Stimulated activated CD8-positive, alpha-beta memory T cell treated with anti-CD3 and anti-CD28 coated beads, Interleukin-15, amount 100 ng/mL, for 4 hours (primary cell): ENCODE results near the gene PCYT1A.
"Not testable (repeated sequence)": the region's sequence is repeated elsewhere in the genome, so short reads cannot be mapped to it uniquely, and the experiment has no call there.

ENCODE experiments used
- DNase-seq, 2 donors: peaks; one replicate each; pipeline ENCODE4 v3.0.0-alpha.2; 2020; ENCODE audit warnings: low read depth in 2 of 2

PCYT1A gene

DNA sequence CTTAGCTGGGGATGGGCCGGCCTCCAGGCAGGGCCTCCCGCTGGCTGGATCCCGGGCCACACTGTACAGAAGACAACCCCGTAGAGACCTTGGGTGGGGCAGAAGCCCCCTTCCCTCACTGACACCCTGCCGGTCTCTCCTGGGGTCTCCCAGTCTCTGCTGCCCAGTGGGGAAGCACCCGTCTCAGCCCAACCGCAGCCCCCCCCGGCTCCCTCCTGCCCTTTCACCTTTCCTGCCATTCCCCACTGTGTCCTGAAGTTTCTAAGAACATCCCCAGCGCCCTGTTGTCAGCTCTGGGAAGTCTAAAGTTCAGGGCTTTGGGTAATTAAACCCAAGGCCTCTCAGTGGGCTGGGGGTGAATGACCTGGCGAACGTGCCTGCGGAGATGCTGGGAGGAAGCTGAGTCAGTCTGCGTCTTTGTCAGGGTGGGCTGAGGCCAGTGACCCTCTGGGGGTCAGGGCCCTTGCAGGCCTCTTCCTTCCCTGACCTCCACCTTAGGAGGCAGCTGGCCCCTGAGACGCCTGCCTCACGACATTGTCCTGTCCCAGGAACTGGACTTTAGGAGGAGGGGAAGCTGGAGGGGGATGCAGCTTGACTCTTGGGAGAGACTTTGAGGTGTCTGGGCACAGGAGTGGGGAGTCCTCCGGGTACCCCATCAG is 72.6 kb downstream of the PCYT1A start:
- DNase-seq, result no peak

DNA sequence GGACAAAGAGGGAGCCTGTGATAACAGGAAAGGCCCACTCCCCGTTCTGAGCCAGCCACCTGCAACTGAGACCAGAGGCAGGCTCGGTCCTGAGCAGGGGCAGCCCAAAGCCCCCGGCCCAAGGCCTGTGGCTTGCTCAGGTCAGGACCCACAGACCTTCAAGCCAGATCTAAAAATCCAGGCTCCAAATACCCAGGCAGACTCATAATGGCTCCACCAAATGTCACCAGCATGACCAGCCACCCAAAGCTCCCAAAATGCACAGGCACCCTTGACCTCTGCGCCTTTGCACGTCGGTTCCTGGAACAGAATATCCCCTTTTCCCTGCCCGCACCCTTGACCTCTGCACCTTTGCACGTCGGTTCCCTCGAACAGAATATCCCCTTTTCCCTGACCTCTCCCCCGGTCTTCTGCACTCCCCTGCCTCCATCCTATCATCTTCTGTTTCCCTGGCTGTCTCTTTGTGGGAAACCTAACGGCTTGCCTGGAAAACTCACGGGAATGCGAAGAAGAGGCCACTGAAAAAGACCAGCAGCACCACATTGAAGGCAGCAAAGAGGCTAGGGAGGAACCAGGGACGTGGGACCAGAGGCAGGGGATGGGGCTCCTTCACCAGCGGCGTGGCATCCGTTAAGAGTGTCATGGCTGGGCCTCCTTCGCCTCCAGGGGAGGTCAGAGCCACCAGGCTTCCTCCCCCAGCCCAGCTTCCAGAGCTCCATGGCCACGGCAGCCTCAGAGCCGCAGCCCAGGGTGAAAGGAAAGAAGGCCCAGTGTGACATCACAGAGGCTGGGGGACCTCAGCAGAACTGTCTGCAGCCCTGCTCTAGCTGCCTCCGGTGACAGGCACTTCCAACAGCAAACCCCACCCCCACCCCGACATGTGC is 76.6 kb downstream of the PCYT1A start, which contains the start of gene ZDHHC19:
ZDHHC19 (minus strand) TSS at position 728 of the 884 bp plus-strand sequence; CDS start at position 643, 85 bp downstream.
- no peak for DNase-seq

DNA sequence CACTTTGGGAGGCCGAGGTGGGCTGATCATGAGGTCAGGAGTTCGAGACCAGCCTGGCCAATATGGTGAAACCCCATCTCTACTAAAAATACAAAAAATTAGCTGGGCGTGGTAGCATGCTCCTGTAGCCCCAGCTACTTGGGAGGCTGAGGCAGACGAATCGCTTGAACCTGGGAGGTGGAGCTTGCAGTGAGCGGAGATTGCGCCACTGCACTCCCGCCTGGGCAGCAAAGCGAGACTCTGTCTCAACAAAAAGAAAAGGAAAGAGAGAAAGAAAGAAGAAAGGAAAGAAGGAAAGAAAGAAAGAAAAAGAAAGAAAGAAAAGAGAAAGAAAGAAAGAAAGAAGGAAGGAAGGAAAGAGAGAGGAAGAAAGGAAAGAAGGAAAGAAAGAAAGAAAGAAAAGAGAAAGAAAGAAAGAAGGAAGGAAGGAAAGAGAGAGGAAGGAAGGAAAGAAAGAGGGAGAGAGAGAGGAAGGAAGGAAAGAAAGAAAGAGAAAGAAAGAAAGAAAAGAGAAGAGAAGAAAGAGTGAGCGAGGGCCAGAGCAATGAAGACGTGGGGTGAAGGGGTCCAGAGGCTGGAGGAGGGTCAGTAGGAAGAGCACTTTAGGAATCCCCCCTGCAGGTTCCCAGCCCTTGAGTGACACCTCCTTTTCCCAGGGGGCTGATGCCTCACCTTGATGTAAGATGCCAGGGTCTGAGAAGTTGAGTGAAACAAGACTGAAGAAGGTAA is 77.4 kb downstream of the PCYT1A start:
- DNase-seq, result not testable (repeated sequence)

DNA sequence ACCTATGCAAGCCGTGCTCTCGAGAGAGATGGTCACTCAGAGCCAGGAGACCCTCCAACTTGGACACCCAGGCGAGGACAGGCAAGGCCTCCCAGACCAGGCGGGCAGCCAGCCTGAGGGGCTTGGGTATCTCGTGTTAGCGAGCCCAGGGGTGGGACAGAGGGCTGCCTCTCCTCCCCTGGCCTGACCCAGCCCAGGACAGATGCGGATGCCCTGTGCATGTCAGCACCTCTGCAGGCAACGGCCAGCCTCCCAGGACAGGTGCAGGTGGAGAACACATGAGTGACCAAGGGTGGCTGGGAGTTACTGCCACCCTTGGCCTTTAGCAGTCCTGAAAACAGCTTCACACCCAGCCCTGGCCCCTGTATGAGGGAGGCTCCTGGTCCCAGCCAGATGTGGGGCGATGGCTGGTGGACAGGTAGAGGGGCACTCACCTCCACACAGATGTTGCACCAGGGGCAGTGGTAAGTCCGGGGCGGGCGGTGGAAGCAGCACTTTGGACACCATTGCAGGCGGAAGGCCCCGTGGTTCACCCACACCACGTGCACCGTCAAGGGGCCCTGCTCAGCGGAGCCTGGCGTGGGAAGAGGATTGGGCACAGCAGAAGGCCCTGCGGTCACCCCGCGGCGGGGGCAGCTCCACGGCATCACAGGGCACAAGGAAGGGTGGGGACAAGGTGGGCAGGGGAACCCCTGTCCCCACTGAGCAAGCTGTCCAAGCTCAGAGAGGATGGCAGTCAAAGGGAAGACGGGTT is 78.4 kb downstream of the PCYT1A start:
- no peak for DNase-seq

DNA sequence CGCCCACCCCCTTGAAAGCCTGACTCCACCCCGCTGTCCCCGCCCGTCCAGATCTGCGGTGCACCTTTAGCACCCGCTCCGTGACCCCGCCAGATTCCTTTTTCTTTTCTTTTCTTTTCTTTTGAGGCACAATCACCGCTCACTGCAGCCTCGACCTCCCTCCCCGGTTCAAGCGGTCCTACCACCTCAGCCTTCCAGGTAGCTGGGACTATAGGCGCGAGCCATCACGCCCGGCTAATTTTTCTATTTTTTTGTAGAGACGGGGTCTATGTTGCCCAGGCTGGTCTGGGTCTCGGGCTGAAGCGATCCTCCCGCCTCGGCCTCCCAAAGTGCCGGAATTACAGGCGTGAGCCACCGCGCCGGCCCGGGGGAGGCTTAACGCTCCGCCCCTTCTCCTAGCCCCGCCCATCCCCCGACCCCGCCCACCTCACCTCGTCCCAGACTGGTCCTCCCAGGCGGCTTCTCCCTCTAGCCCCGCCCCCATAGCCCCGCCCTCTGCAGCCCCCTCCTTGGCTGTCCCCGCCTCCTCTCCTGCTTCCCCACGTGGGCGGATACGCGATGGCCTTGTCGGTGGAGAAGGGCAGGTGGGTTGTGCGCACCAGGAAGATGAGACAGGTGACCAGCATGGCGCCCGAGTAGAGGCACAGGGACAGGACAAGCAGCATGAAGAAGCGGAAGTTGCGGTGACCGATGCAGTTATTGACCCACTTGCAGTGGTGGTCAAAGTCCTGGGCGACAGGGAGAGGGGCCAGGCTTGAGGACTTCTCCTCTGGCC is 79.5 kb downstream of the PCYT1A start:
- DNase-seq, result no peak

DNA sequence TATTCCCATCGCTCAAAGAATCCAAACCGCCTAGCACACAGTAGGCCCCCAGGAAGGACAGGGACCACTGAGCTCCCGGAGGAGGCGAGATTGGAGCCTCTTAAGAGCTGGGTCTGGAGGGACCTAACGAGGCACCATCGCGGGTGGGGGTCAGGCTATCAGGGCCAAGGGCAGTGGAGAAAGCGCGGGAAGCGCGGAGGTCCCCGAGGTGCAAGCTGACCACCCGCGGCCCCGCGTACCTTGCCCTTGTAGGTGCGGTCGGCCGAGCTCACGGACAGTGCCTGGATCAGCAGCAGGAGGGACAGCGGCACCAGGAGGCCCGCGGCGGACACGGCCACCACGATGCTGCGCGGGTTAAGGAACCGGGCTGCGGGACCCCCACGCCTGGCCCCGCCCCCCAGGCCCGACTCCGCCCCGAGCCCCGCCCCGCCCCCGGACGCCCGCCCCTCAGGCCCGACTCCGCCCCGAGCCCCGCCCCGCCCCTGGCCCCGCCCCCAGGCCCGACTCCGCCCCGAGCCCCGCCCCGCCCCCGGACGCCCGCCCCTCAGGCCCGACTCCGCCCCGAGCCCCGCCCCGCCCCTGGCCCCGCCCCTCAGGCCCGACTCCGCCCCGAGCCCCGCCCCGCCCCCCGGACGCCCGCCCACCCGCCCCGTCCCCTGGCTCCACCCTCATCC is 80.2 kb downstream of the PCYT1A start:
- no peak for DNase-seq

DNA sequence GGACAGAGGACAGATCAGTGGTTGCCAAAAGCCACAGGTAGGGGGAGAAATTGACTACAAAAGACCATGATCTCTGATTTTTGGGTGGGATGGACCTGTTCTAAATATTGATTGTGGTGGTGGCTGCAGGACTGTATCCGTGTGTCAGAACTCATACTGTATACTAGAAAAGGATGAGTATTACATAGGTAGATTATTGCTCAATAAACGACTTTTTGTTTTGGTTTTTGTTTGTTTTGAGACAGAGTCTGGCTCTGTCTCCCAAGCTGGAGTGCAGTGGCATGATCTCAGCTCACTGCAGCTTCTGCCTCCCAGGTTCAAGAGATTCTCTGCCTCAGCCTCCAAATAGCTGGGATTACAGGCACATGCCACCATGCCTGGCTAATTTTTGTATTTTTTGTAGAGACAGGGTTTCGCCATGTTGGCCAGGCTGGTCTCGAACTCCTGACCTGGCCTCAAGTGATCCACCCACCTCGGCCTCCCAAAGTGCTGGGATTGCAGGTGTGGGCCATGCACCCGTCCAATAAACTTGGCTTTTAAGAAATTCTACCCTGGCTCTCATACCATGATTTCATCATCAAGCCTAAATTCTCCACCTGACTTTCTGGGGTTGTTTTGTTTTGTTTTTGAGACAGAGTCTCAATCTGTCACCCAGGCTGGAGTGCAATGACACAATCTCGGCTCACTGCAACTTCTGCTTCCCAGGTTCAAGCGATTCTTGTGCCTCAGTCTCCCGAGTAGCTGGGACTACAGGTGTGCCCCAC is 81.9 kb downstream of the PCYT1A start:
- not testable (repeated sequence) for DNase-seq

DNA sequence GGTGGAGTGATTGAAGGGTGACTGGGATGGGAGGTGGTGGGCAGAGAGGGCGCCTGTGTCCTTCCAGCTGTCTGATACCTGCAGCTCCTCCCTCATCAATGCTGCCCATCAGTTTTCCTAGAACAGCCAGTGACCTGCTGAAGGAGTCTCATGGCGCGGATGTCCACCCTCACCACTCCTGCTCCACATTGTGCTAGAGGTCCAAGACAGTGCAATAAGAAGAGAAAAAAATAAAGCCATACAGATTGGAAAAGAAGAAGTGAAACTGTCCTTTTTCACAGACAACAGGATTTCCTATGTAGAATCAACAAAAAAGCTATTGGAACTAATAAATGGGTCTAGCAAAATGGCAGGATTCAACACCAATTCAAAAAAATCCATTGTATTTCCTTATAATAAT is 83.7 kb downstream of the PCYT1A start:
- no peak for DNase-seq

DNA sequence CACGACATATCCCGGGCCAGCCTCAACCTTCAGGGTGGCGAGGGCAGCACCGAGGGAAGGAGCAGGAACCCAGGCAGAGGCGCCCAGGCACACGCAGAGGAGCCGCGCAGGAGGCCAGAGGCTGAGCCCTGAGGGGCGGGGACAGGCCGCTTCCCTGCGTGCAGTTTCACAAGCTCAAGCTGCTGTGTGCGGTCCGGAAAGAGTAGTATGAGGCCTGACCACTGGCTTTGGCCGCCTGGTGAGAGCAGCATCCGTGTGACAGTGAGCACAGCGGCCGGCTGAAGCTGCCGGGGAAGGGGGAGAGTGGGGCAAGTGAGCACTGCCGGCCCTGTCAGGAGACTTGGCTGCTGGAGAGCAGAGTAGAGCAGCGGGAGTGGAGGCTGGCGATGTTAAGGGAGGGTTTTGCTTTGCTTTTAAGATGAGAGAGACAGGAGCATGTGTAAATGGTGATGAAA is 85.0 kb downstream of the PCYT1A start:
- no peak for DNase-seq

DNA sequence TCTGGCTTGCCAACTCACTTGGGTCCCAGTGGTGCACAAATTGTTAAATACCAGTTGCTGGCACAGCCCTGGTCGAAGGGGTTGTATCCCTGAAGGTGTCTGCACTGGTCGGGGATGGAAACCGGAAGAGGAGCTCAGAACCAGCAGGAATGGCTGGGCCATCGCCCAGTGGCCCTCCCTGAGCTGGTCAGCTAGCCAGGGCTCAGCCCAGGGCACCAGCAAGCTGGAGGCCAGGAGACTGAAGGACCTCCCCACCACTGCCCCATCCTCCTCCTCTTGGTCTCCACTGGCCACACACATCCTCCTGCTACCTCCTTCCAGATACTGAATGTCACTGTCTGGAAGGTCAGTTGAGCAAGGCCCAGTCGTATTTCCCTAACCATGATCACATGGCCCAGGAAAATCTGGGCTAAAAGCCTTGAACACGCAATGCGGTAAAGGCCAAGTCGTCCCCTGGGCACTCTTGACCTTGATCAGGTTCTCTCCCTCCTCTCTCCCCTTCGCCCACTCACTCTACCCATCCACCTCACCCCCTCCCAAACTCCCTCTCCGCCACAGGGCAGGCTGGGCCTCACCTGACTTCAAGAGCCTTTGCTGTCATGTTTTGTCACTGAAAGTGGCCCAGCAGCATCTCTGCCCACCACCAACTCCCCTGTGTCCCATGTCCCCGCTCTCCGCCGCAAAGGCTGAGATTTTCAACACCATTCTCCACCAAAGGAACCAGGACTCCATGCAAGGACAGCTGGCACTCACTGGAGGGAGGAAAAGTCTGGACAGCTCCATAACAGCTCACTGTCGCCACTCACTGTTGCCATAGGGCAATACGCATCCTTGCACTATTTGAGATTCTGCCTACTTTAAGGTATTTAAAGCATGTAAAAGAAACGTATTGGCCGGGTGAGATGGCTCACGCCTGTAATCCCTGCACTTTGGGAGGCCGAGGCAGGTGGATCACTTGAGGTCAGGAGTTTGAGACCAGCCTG is 88.5 kb downstream of the PCYT1A start:
- no peak for DNase-seq

DNA sequence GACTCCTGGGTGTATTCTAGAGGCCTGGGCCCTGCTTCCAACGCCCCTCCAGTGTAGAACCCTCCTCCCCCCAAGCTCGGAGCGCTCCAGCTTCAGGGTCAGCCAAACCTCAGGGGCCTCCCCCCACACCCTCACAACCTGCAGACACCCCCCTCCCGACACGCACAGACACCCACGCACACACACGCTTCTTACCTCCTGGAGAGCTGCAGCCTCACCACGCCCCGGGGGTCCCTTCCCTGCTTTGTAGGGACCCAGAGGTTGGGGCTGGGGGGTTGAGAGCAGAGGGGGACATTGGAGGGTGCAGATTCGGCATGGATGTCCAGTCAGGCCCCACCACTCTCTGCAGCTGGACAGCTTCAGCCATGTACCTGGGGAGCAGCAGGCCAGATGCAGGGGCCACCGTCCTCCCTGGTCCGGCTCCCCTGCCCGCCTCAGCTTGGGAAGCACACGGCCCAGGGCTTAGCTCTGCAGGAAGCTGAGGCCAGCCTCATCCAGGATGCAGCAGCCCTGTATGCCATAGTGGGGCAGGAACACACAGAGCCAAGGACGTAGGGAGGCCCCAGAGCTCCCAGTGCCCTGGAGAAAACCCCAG is 89.3 kb downstream of the PCYT1A start:
- no peak for DNase-seq

DNA sequence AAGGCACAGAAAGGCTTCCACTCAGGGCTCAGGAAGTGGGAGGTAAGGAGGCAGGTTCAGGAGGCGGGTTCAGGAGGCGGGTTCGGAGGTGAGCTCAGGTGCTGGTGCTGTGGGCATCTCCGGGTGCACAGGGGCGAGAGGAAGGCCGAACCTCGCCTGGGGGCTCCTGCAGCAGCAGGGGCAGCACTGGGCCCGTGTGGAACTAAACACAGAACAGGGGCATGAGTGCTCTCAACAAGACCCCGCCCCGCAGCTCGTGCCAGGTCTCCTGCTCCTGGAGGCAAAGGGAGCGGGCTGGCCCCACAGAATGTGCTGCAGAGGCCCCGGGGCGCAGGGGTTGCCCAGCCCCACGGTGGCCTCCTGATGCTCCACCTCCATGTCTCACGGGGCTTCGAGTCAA is 90.0 kb downstream of the PCYT1A start:
- no peak for DNase-seq

DNA sequence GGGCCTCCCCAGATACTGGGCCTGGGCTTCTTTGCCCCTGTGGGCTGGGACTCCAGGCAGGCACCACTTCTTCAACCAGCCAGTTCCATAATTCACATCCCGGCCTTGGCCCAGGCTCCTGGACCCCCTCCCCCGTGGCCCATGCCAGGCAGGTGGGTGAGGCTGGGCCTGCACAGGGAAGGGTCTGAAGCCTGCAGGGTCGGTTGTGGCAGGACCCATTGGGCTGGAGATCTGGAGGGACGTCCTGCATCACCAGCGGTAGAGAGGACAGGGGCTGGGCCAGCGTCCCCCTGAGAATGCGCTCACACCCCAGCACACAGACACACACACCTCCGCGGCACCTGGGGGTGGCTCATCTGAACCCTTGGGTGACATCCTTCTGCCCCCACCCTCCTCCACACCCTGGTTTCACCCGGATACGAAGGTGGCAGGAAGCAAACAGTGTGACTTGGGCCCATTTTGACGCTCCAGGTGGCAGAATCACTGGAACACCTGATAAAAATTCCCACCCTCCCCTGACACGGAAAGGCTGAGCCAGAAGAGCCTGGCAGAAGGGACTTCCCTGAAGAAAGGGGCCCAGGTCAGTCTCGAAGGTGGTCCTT is 91.8 kb downstream of the PCYT1A start:
- DNase-seq, result no peak

DNA sequence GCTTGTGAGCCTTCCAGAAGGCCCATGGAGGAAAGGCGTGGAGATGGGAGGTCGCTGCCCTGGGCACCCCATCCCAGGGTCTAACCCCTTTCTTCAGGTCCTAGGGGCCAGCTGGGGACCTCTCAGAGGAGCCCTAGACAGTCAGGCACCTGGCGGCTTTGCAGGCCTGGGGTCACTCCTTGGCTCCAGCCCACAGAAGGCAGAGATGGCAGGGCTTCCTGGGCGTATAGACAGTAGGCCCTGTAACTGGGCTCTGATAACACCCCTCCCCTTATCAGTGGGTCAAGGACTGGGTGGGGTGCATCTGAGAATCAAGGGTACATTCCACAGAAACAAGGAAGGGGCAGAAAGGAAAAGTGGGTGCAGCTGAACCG is 93.0 kb downstream of the PCYT1A start:
- no peak for DNase-seq

DNA sequence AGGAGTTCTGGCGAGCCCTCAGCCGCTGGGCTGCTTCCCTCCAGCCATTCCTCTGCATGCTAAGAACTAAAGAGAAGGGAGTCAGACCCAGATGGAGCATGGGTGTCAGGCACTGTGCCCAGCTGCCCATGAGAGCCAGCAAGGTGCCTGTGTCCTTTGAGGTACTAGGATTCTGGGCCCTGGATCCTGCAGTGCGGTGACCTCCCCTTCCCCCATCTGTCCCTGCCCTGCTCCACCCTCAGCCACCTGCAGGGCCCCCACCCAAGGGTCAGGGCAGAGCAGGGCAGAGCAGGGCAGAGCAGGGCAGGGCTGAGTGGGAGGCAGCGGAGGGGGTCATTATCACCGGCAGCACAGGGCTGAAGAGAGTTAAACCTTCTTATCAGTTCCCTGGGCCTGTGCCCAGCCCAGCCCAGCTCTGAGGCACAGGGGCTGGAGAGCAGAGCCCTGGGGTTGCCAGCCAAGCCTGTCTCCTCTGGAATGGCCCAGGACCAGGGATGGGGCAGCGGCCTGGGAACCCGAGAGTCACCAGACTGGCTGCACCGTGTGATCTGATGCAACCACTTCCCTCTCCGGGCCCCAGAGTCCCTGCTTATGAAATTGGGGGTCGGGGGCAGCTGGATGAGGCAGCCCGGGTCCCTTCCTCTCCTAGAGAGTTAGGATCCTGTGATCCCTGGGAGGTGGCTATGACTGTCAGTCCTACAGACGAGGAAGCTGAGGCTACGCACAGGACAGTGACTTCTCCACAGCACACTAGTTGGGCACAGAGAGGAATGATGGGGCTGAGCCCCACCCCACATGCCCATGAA is 93.6 kb downstream of the PCYT1A start:
- no peak for DNase-seq

DNA sequence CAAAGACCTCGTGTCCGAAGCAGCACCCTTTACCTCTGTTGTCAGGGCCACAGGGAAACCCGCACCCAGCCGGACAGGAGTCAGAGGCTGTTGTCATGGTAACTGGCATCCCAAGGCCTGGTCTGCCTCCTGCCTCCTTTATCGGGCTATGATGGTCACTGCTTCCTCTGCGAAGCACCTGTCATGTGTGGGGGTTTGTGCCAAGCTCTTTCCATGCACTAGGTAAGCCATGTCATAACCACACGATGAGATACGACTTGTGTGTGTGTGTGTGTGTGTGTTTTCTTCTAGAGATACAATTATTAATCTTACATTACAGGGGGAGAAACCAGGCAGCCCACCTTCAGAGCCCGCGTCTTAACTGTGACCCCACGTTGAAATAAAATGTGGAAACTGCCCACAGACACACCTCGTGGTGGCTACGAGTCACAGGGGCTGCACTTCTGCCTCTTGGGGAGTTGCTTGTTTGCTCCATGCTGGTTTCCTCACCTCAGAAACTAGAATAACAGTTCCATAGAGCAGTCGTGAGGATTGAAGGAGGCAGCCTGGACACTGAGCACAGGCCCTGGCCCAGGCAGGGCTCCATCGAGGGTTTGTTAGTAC is 94.3 kb downstream of the PCYT1A start:
- DNase-seq, result no peak
